B cell (primary cell): ENCODE data around the gene APOL6. TPM values are rescaled to one million over a fixed set of nuclear protein-coding genes. Genes with fewer than 3 reads are reported as not detected.

ENCODE experiments used
- ATAC-seq: fragments of 200-7000 bp; cut with Tn5 transposase; one replicate; pipeline ENCODE4 v1.10.0; 2021; ENCODE audit warnings: low read depth, mild to moderate bottlenecking, moderate number of reproducible peaks, moderate library complexity
- CTCF ChIA-PET: fragments of 350-600 bp; sonication (Branson Sonifier 250); formaldehyde crosslinking; loops from one replicate; lab custom pipeline; 2021; ENCODE audit warnings: antibody characterized with exemption, inconsistent platforms; lab: Charles Lee
- POLR2A ChIA-PET: fragments of 350-600 bp; sonication (Branson Sonifier 250); formaldehyde crosslinking; loops from one replicate; lab custom pipeline; 2021; ENCODE audit warnings: antibody characterized with exemption; lab: Charles Lee
- DNase-seq: peaks from one replicate; pipeline ENCODE4 v3.0.0; 2013
- H2AFZ ChIP-seq: 2 replicates; pipeline ENCODE4 v1.6.1; 2012; ENCODE audit warnings: mild to moderate bottlenecking, low read depth, low read length; ENCODE audit not compliant: insufficient read depth, poor library complexity, severe bottlenecking
- H3K27ac ChIP-seq, 2 donors: 1 replicate in 1 of 2; 2 replicates in 1 of 2; pipeline ENCODE4 v1.5.1; 2012 to 2013; ENCODE audit warnings: low read length in 2 of 2, mild to moderate bottlenecking in 2 of 2, moderate library complexity in 1 of 2
- H3K27me3 ChIP-seq, 4 experiments: fragments of 200-600 bp in 1 of 4; sonication (generic) in 1 of 4; replicated peaks in 1 of 4; 1 replicate in 2 of 4; 2 replicates in 2 of 4; pipeline versions ENCODE4 v1.6.1 to v1.7.0; 2013 to 2016; ENCODE audit warnings: low read length in 3 of 4, mild to moderate bottlenecking in 2 of 4, mixed read lengths in 1 of 4, moderate library complexity in 1 of 4; ENCODE audit not compliant: insufficient read depth in 4 of 4, control insufficient read depth in 3 of 4; ENCODE audit errors: control extremely low read depth in 1 of 4
- H3K36me3 ChIP-seq, 2 experiments: replicated peaks in 1 of 2; 1 replicate in 1 of 2; 2 replicates in 1 of 2; pipeline versions ENCODE4 v1.6.1 to v1.7.1; 2013; ENCODE audit warnings: low read length in 1 of 2; ENCODE audit not compliant: insufficient read depth in 2 of 2, control insufficient read depth in 1 of 2; ENCODE audit errors: control extremely low read depth in 1 of 2, extremely low read depth in 1 of 2
- H3K4me1 ChIP-seq, 2 donors: fragments of 200-600 bp in 1 of 2; sonication (generic) in 1 of 2; 1 replicate in 1 of 2; 2 replicates in 1 of 2; pipeline versions ENCODE4 v1.5.1 to v1.6.1; 2013 to 2017; ENCODE audit warnings: low read length in 2 of 2; ENCODE audit not compliant: control insufficient read depth in 2 of 2, insufficient read depth in 2 of 2
- H3K4me2 ChIP-seq: replicated peaks from 2 replicates; pipeline ENCODE3; 2012; ENCODE audit warnings: mild to moderate bottlenecking, low read depth, low read length; ENCODE audit not compliant: poor library complexity, severe bottlenecking
- H3K4me3 ChIP-seq, 5 experiments: fragments of 200-600 bp in 1 of 5; sonication (generic) in 1 of 5; 1 replicate in 3 of 5; 2 replicates in 2 of 5; pipeline versions ENCODE4 v1.5.1 to v1.7.0; 2011 to 2016; ENCODE audit warnings: low read length in 4 of 5, mild to moderate bottlenecking in 4 of 5, low read depth in 2 of 5, control low read depth in 1 of 5, moderate library complexity in 1 of 5; ENCODE audit not compliant: insufficient read depth in 1 of 5; ENCODE audit errors: control extremely low read depth in 1 of 5, extremely low read depth in 1 of 5
- H3K79me2 ChIP-seq: fragments of 200-600 bp; sonication (generic); one replicate; pipeline ENCODE4 v1.6.0; 2016; ENCODE audit warnings: low read length; ENCODE audit not compliant: control insufficient read depth, insufficient read depth
- H3K9ac ChIP-seq: fragments of 200-600 bp; sonication (generic); 2 replicates; pipeline ENCODE4 v1.6.1; 2017; ENCODE audit warnings: mild to moderate bottlenecking, low read length, moderate library complexity
- H3K9me3 ChIP-seq, 3 donors: one replicate each; pipeline versions ENCODE4 v1.6.1 to v1.7.1; 2013; ENCODE audit warnings: low read length in 2 of 3; ENCODE audit not compliant: control insufficient read depth in 2 of 3, insufficient read depth in 1 of 3; ENCODE audit errors: control extremely low read depth in 1 of 3
- H4K20me1 ChIP-seq: 2 replicates; pipeline ENCODE4 v1.6.0; 2012; ENCODE audit warnings: mild to moderate bottlenecking, low read length; ENCODE audit not compliant: insufficient read depth, control insufficient read depth, poor library complexity, severe bottlenecking
- H3K27ac Mint-ChIP-seq: one replicate; pipeline ENCODE4 v1.8.0; 2021; ENCODE audit warnings: mixed read lengths
- H3K27me3 Mint-ChIP-seq: one replicate; pipeline ENCODE4 v1.8.0; 2021; ENCODE audit warnings: mixed read lengths
- H3K4me1 Mint-ChIP-seq: one replicate; pipeline ENCODE4 v1.8.0; 2021; ENCODE audit warnings: mixed read lengths
- H3K4me3 Mint-ChIP-seq: one replicate; pipeline ENCODE4 v1.8.0; 2021; ENCODE audit warnings: mixed read lengths
- H3K9me3 Mint-ChIP-seq: one replicate; pipeline ENCODE4 v1.8.0; 2022; ENCODE audit warnings: mixed read lengths; ENCODE audit not compliant: insufficient read depth
- CTCF ChIP-seq: fragments of 200-600 bp; IDR thresholded peaks from one replicate; pipeline ENCODE4 v1.8.0; 2022; ENCODE audit warnings: antibody characterized with exemption, mild to moderate bottlenecking
- EZH2 ChIP-seq: IDR thresholded peaks from 2 replicates; pipeline ENCODE4 v1.6.1; 2012; ENCODE audit warnings: borderline replicate concordance, low read depth, mild to moderate bottlenecking, moderate library complexity, low read length; ENCODE audit not compliant: insufficient read depth, poor library complexity, severe bottlenecking
- WGBS: methylation state at CpG from one replicate; pipeline ENCODE4 v1.1.5; 2013; ENCODE audit warnings: missing lambda C conversion rate; ENCODE audit not compliant: insufficient coverage; 5-methylcytosine and 5-hydroxymethylcytosine counted together
- intact Hi-C: fragments of 100-400 bp; cut with micrococcal nuclease; formaldehyde crosslinking; loops from one replicate; pipeline ENCODE4 v1.10.0; 2022
- polyA plus RNA-seq: library from polyadenylated mRNA; depleted of rRNA; stranded (reverse); fragments of >200 nt; gene quantifications from 2 replicates; pipeline ENCODE4 v1.2.3, GENCODE V29; 2012
- total RNA-seq, 2 donors: library from RNA; stranded (reverse); fragments of 120-200 nt in 1 of 2; gene quantifications; 1 replicate in 1 of 2; 2 replicates in 1 of 2; pipeline versions ENCODE4 v1.2.3 to v1.2.4, GENCODE V29; 2013 to 2022

Gene APOL6
- total and polyA plus RNA-seq, 2 donors (not counting 1 experiment from before 2014, with no cell fraction given): 2.3 to 7.0 TPM

GRCh38 chr22:35624547-35624946, 23.7 kb upstream of the APOL6 start:
- H3K27ac Mint-ChIP-seq: no peak overlapping the region
- ChIA-PET CTCF (interaction anchor here (1.3 kb wide), 1 partner anchor 19 kb away, joined by 3 read pairs; no protein-coding TSS in a partner anchor), POLR2A (no interaction called here)
- Histone ChIP-seq H3K27me3 (peaks cover 0 to 47% (median 24%) of the 10 kb centered on the region in 4 experiments), H4K20me1 (no peaks in the 10 kb centered on the region), H3K9me3 (peaks cover 0 to 6% (median 0%) of the 10 kb centered on the region in 3 donors), H3K27ac (no peak overlapping the region), H3K79me2 (no peaks in the 10 kb centered on the region), H3K9ac (no peak overlapping the region), H3K4me1 (peaks cover 9 to 11% of the 10 kb centered on the region in 2 donors), H2AFZ (no peak overlapping the region), H3K4me3 (no peak overlapping the region), H3K4me2 (no peak overlapping the region), H3K36me3 (no peaks in the 10 kb centered on the region)
- TF ChIP-seq CTCF: no peak
- TF ChIP-seq EZH2: no peak
- DNase-seq (no peak), ATAC-seq (no peak)
- peaks cover 9% of the 10 kb centered on the region for H3K4me1 Mint-ChIP-seq
- no peaks in the 10 kb centered on the region for H3K9me3 Mint-ChIP-seq
- intact Hi-C loops: loop anchor here (5.0 kb wide), 1 partner anchor 498 kb away; no protein-coding TSS in a partner anchor
- 88% methylated on average over 5 of the region's 6 CpGs for WGBS
- peaks cover 46% of the 10 kb centered on the region for H3K27me3 Mint-ChIP-seq
- no peak overlapping the region for H3K4me3 Mint-ChIP-seq

- Histone ChIP-seq H3K9me3 (peaks cover 0 to 6% (median 0%) of the 10 kb centered on the region in 3 donors), H3K4me1 (peaks cover 9 to 11% of the 10 kb centered on the region in 2 donors), H3K79me2 (no peaks in the 10 kb centered on the region), H3K27me3 (peaks cover 0 to 46% (median 24%) of the 10 kb centered on the region in 4 experiments), H3K27ac (no peak overlapping the region), H3K4me3 (no peak overlapping the region), H3K4me2 (no peak overlapping the region), H3K9ac (no peak overlapping the region), H3K36me3 (no peaks in the 10 kb centered on the region), H4K20me1 (no peaks in the 10 kb centered on the region), H2AFZ (no peak overlapping the region)
- 70% methylated on average over 5 of the region's 10 CpGs for WGBS
- H3K4me1 Mint-ChIP-seq: peaks cover 13% of the 10 kb centered on the region
- intact Hi-C loops: no loop called here
- H3K27me3 Mint-ChIP-seq: peaks cover 53% of the 10 kb centered on the region
- no peaks in the 10 kb centered on the region for H3K9me3 Mint-ChIP-seq
- no peak for ATAC-seq
- H3K27ac Mint-ChIP-seq: no peak overlapping the region
- POLR2A ChIA-PET: interaction anchor here (0.5 kb wide), 1 partner anchor 23 kb away, joined by 5 read pairs; no protein-coding TSS in a partner anchor
- H3K4me3 Mint-ChIP-seq: no peak overlapping the region
- TF ChIP-seq CTCF (no peak), EZH2 (no peak)
- CTCF ChIA-PET: interaction anchor here (0.7 to 1.5 kb wide), 3 partner anchors 9 to 319 kb away, joined by 3 to 5 read pairs (median 3); partner anchors contain the start of gene APOL6
- DNase-seq: no peak
Measured at GRCh38 chr22:35625763-35626432, 22.3 kb upstream of the APOL6 start.
